HG03039 (cell line): ENCODE measurements around the gene RNF166.

Source experiments
- ATAC-seq: cut with Tn5 transposase; IDR thresholded peaks from one replicate; pipeline ENCODE4 v1.9.1; 2021; ENCODE audit warnings: mild to moderate bottlenecking, moderate library complexity; ENCODE audit not compliant: unreplicated experiment

RNF166 gene

DNA sequence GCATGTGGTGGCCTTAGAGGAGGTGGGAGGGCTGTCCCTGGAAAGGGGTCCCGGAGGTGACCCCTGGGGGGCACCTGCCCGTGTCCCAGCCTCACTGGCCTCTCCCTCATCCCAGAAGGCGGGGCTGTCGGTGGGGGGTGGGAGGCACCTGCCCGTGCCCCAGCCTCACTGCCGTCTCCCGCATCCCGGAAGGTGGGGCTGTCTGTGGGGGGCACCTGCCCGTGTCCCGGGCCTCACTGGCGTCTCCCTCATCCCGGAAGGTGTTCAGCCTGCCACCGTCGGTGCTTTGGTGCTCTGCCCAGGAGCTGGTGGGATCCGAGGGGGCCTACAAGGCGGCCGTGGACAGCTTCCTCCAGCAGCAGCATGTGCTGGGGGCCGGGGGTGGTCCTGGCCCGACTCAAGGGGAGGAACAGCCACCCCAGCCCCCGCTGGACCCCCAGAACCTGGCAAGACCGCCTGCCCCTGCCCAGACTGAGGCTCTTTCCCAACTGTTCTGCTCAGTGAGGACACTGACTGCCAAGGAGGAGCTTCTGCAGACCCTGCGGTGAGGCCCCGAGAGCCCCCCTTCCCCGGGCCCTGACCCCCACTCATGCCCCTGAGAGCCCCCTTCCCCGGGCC lies 6.3 kb upstream of the RNF166 start:
- no peak for ATAC-seq

DNA sequence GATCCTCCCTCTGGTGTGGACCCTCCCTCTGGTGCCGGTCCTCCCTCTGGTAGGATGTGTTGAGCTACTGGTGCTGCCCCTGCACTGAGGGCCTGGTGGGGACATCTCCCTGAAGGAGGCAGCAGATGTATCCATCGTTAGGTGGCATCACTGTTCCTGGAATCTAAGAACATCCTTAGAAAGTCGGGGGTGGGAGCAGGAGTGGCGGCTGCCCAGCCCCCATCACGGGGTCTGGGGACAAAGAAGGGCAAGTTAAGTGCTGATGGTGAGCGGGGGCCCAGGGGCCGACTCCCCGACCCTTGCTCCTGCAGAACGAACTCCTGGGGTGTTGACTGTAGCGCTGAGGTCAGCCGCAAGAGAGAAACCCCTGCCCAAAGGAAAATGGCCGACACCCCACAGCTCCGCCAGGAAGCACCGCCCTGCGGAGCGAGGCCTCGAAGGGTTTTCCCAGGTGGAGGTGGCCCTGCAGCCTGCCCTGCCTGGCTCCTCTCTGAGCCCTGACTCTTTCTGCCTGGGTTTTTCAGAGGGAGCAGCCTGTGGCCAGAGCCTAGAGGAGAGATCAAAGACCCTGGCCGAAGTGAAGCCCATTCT lies 5.6 kb upstream of the RNF166 start:
- ATAC-seq, result no peak

DNA sequence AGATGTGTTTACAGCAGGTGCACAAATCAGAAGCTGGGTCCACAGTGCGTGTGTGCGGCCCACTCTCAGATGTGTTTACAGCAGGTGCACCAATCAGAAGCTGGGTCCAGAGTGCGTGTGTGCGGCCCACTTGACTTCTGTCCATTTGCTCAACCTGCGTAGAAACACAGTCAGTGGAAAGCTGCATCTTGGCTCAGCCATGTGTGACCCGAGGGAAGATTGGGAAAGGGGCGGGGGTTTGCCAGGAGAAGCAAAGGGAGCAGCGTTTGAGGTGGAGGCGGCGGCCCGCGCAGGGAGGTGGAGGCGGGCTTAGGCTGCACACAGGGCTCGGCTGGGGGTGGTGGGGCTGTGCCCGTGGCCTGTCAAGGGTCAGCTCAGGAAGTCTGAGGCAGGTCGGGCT lies 4.3 kb upstream of the RNF166 start:
- no peak for ATAC-seq

DNA sequence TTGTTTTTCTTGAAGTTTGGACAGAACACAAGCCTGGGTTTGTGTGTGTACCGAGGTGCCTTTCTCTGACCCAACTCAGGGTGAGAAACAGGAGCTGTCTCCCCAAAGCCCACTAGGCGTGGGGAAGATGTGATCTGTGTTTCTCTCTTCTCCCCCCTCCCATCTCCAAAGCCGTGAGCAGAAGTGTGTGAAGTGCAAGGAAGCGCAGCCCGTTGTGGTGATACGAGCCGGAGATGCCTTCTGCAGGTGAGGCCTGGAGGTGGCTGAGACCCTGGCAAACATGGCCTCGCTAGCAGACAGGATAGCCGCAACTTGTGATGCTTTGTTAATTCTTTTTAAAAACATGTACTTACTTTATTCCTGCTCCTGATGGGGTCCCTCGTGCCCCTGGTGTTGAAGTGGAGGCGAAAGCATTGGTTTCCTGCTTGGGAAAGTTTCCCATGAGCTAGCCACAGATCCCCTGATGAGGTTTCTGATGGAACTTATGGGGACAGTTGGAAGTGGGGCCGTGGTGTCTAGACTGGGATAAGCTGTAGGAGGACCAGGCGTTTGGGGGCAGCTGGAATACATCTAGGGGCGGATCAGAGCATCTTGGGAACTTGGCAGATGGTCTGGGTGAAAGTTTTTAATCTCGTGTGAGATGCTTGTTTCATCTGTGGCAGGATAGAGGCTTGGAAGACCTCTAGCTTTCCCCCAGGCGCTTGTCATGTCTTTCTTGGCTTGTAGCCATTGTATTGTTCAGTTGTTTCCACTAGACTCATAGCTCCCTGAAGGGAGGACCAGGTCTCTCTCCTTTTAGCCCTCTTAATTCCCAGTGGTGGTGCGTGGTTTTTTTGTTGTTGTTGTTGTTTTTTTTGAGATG lies 988 bp upstream of the RNF166 start:
- no peak for ATAC-seq

DNA sequence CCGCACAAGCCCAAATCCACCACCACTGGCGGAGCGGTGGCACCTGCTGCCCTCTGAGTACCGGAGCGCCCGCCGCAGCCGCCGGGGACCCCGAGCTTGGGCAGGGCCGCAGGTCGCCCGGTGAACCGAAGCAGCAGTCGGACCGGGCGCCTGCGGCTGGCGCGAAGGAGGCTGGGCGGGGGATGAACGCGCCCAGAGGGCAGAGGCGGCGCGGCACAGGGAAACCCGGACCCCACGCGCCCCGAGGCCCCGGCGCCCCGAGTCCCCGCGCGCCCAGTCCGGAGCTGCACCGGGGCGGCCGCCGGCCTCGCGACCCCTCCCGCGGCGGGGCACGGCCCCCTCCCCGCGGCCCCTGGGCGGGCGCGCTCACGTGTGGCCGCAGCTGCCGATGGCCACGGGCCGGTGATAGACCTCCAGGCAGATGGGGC lies 393 bp downstream of the RNF166 start:
- ATAC-seq, result peak; percentile 8

DNA sequence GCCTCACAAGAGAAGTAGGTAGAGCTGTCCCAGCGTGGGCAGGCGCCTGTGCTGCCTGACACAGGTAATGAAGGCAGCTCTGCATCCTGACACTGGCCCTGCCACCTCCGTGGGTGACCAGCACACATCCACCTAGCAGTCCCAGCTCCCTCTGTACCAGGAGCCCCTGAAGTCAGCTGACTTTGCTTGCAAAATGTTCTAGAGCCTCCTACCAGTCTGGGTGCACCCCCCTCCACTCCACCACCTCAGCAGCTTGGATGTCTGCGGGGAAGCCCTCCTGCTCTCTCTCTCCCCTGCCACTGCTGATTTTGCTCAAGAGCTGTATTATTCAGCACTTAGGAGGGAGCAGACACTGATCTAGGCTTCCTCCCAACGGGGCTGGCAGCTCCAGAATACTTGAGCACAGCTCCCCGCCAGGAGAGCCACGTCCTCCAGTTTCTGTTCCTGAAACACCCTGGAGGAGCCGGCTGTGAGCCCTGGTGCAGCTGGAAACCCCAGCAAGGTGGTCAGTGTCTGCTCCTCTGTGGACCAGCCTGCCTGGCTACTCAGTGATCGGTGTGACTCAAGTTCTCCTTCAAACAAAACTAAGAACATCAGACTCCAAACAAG lies 1.0 kb downstream of the RNF166 start:
- no peak for ATAC-seq

DNA sequence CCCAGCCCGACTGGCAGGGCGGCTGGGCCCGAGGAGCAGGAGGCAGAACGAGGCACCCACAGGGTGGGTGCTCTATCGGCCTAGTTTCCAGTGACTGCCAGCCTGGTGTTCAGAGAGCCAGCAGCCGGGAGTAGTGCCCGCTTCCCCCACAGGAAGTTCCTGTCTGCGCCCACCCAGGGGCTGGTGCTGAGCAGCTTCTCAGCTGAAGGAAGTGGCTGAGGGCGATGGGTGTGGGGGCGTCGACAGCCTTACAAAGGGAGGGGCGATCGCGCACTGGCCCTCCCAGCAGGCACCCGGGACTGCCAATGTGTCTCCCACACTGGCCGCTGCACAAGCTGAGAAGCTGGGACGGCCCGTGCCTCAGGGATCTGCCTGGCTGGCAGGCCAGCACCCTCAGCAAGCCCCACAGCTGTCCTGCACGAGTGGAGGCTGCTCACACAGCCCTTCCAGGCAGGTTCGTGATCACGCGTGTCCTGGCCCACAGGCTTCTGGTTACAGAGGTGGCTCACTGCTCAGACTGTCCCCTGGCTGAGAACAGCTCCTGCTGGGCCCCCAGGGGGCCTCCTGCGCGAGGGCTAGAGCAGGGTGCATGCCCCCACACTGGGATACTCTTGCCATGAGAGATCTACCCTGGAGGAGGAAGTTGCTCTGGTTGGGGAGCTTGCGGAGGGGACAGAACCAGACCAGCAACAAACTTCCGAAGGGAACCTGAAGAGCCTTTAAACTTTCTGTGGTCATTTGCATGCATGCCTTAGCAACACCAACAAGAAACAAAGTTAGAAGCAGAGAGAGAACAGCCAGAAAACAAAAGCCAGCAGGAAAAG lies 2.5 kb downstream of the RNF166 start:
- no peak for ATAC-seq

DNA sequence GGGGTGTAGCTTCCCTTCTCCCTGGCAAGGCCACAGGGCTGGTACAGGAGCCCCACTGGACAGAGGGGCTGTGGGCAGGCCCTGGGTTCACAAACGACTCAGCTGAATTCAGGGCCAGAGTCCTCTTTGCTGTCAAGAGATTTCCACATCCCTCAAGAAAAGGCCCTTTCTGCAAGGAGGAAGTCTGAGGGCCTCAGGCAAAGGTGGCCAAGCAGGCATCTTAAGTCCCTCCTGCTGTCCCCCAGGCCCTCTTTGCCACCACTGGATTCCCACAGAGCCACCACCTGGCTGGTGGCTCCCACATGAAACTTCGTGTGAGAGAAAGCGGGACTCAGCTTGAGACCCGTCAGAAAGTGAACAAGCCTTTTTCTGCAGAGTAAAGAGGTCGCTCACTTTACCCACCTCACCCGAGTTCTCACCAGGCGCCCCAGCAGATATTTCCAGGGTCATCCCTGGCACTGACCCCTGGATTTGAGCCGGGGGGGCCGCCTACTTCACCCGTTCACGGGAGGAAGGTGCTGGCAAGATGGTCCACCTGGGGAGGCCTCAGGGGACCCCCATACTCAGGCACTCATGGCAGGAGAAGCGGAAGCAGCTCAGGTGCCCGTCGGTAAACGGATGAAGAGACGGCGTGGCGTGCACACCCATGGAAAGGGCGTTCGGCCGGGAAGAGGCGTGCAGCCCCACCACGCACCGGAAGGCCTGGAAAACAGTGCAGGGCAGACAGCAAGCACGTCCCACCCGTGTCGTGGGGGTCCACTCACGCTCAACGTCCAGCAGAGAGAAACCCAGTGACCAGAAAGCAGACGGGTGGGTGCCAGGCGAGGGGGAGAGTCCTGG lies 3.6 kb downstream of the RNF166 start:
- no peak for ATAC-seq

DNA sequence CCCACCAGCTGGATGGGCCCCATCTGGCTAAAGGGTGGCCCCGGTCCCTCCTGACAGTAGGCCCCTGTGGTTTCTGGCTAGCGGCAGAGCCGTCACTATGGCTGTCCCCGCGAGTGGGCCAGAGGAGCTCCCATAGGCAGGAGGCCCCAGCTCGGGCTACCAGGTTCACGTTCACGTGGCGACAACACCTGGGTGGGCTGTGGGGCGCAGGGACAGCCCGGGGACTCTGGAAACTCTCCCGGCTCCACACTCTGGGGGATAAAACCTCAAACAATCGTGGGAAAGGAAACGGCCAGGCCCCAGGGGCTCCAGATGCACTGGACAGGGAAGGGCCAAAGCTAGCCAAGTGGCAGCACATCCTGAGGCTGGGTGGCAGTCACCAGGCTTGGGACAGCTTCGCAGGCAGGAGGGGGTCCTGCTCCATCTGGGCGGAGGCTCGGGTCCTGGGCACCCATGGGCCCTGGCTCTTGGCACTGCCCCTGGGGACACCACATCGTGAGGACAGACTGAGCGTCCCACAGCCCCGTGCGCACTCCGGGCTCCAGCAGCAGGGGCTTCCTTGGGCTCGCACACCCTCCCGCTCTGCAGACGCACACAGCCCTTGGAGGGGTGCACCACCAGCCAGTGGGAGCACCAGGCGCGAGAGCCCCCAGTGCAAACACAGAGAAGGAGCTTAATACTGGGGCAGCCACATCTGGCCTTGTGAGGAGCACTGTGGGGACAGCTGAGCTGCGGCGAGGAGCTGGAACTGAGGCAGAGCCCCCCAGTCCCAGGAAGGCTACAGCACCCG lies 4.4 kb downstream of the RNF166 start:
- no peak for ATAC-seq

DNA sequence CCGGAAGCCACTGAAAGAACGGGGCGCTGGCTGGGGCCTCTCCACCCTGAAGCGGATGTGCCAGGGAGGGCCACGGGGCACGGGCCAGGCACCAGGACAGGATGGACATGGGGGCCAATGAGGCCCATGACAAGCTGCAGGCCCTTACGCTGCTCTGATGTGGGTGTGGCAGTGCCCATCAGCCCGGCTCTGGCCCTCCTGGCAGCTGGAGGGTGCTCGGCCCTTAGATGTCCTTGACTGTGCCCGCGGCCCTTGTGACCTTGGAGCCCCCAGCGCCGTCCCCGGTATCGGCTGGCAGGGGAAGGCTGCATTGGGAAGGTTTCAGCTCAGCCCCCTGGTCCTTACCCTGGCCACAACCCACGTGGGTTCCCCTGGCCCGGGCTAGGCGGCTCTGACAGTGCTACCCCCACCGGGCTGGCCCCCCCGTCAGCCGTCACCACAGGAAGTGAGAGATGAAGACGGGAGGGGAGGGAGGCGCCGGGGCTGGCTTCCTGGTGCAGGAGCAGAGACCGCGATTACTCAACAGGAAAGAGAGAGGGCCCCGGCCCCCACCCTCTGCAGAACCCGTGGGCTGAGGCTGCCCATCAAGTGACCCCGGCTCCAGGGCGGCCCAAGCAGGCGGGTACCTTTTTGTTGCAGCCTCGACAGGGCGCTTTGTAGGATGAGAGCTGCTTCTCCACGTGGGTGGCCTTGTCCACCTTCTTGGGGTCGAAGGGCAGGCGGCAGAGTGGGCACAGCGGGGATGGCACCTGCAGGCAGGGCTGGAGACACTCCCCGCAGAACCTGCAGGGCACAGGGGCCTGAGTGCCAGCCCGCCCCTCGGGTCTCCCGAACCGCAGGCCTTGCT lies 5.3 kb downstream of the RNF166 start:
- peak; percentile 55 for ATAC-seq

DNA sequence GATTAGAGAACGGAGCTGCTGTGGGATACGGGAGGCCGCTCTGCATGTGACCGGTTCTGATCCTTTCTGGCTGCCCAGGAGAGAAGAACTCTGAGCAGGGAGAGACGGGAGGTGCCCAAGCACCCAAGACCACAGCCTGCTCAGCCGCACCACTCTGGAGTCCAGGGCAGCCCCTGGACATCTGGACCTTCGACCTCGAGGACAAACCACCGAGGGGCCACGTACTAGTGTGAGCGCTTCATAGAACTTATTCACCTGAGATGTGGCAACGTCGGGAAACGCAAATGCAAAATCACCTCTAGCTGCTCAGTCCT lies 5.9 kb downstream of the RNF166 start:
- no peak for ATAC-seq

DNA sequence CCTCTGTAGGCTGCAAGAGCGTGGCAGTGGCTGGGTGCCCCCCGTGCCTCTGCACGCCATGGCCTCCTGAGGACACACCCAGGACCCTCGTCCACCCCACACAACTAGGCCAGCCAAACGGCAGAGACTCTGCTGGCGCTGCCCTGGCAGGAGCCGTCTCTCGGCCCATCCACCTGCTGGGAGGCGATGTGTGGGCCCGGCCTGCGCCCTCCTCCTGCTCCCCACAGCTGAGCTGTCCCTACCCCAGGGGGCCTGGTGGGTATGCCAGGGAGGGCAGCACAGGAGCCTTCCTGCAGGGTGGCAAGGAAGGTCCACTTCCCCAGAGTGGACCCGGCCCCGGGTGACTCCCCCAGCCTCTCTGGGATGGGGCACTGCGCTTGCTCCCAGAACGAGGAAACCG lies 7.0 kb downstream of the RNF166 start:
- ATAC-seq, result no peak

DNA sequence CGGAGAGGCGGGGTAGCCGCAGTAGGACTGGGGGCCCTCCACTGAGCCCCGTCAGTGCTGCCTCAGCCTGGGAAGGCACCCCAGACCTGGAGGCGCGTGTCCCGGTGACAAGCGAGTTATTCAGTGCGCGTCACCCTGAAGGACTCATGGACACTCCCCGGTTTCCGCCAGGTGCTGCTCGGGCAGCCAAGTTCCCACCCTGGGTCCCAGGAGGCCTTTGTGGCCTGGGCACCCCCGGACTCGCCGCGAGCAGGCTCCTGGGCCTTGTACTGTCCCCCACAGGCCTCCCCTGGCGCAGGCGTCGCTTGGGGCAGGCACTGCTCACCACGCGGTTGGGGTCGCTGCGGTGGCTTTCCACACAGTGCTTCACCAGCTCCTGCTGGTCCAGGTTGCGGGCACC lies 7.6 kb downstream of the RNF166 start:
- no peak for ATAC-seq

DNA sequence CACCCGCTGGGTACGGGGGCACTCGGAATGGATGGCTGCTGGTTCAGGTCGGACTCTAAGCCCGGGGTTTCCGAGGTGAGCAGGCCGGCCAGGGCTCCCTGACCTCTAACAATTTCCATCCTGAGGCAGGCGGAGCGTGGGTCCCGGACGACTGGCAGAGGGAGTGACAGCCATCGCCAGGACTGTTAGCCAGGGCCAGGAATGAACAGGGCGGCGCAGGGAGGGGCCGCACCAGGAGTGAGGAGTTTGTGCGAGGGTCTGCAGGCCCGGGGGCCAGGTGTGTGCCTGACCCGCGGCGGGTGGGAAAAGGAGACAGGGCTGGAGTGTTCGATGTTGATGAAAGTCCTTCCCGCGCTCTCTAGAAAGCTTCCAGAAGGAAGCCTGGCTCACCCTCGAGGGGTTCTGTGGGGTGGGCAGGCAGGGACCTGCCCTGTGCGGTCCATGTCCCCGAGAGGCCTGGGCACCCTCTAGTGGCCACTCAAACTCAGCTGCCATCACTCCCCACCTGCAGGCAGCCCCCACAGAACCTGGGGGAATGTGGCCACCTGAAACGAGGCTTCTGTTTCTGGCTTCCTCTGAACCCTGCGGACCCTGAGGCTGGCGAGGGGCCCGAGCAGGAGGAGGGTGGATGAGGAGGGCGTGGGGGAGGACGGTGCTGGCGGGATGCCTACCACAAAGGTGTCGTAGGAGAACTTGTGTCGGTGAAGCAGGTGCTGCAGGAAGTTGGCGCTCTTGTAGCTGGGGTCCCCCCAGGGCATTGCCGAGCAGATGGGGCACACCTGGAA lies 8.2 kb downstream of the RNF166 start:
- no peak for ATAC-seq

DNA sequence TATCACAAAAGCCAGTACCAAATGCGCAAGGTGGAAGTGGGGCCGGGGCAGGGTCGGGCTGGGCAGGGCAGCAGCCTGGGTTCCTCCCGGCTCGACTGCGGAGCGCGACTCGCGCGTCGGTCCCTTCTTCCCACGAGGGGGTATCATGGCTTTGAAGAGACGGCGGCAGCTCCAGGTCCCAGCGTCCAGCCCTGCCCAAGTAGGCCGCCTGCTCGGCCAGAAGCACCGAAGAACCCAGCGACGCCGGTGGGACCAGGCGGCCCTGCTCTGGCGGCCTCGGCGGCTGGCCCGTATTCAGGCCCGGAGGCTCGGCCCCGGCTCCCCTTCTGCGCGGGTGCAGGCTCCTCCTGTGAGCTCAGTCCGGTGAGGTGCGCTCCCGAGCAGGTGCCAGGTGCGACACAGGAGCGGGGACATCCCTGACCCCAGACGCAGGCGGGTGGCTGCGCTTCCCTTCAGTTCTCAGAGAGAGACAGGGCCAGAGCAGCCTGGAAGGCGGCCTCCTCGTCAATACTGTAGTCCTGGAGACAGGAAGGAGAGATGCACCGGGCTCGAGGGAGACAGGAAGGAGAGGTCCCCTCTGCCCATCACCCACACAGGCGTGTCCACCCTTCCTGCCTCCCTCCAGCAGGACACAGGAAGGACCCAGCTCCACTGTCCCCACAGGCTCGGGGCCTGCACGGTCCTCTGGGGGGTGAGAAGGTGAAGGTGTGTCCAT lies 8.9 kb downstream of the RNF166 start:
- no peak for ATAC-seq

DNA sequence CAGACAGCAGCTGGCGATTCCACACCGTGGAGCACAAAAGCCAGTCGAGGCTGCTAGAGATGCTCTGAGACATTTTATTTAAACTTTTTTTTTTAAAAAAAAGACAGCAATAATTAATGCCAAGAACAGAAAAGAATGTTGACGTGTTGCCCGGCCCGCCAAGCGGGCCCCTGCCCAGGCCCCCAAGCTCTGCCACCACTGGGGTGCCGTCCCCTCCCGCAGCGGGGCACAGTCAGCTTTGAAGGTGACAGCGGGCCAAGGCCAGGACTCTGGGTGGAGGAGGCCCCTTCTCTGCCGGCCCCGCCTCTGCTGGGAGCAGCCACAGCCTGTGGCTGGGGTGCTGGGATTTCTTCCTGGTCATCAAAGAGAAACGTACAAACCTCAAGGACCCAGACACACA lies 9.8 kb downstream of the RNF166 start:
- no peak for ATAC-seq

DNA sequence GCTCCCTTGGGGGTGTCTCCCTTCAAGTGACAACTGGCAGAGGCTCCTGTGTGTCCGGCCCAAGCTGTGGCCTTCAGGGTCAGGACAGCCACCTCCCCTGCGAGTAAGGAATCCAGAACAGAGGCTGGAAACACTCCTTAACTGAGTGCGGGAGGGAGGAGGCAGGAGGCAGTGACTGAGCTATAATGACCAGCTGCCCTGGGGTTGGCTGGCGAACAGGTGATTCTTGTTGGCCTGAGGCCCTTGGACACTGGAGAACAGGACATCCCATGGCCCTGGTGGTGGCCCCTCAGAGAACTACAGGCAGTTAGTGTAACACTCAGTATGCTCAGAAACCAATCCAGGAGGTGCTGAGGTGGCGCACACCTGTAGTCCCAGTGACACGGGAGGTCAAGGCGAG lies 10.5 kb downstream of the RNF166 start:
- no peak for ATAC-seq
